ENCODE results near the gene GPR55.

GPR55 gene

GRCh38 chr2:230865307-230865765 is 59.7 kb downstream of the GPR55 start:
- peak overlapping the region; percentile 39 for H3K27ac ChIP-seq
- TF ChIP-seq CTCF (IDR thresholded peaks at IDR 0.05) (no peak), ZFX (IDR thresholded peaks at IDR 0.05; ENCODE audit: borderline replicate concordance) (no peak)

GRCh38 chr2:230864605-230865306 is 60.3 kb downstream of the GPR55 start, which contains the start of gene ITM2C:
ITM2C (plus strand) TSS chr2:230864942; CDS start chr2:230865026, 84 bp downstream.
- peak within 1 kb of the TSS; percentile 39 for H3K27ac ChIP-seq
- TF ChIP-seq CTCF (IDR thresholded peaks at IDR 0.05) (peak; percentile 81), ZFX (IDR thresholded peaks at IDR 0.05; ENCODE audit: borderline replicate concordance) (no peak)

- peak overlapping the region; percentile 39 for H3K27ac ChIP-seq
- TF ChIP-seq ZFX (IDR thresholded peaks at IDR 0.05; ENCODE audit: borderline replicate concordance), result no peak
- TF ChIP-seq CTCF (IDR thresholded peaks at IDR 0.05), result no peak
Measured at GRCh38 chr2:230864122-230864604, 60.9 kb downstream of the GPR55 start.

- no peak overlapping the region for H3K27ac ChIP-seq
- TF ChIP-seq CTCF (IDR thresholded peaks at IDR 0.05) (no peak), ZFX (IDR thresholded peaks at IDR 0.05; ENCODE audit: borderline replicate concordance) (no peak)
Measured at GRCh38 chr2:230863442-230864121, 61.5 kb downstream of the GPR55 start.

- H3K27ac ChIP-seq, result no peak overlapping the region
- TF ChIP-seq ZFX (IDR thresholded peaks at IDR 0.05; ENCODE audit: borderline replicate concordance) (no peak), CTCF (IDR thresholded peaks at IDR 0.05) (no peak)
Measured at GRCh38 chr2:230863031-230863430, 62.0 kb downstream of the GPR55 start.

- no peak overlapping the region for H3K27ac ChIP-seq
- TF ChIP-seq CTCF (IDR thresholded peaks at IDR 0.05) (no peak), ZFX (IDR thresholded peaks at IDR 0.05; ENCODE audit: borderline replicate concordance) (no peak)
Measured at GRCh38 chr2:230862292-230862691, 62.8 kb downstream of the GPR55 start.

Measured in 22Rv1 (cell line).